H1 (cell line): ENCODE measurements around the gene ZNF320. TPM values are rescaled to one million over a fixed set of nuclear protein-coding genes. Genes with fewer than 3 reads are reported as not detected.

Experiments used
- CTCF ChIA-PET: fragments of 300-600 bp; sonication (Branson Sonifier 250); formaldehyde crosslinking; loops from one replicate; lab custom pipeline; 2021; ENCODE audit not compliant: partially characterized antibody; lab: Charles Lee
- POLR2A ChIA-PET: fragments of 300-600 bp; sonication (Branson Sonifier 250); formaldehyde crosslinking; loops from one replicate; lab custom pipeline; 2021; ENCODE audit warnings: inconsistent platforms; ENCODE audit not compliant: partially characterized antibody; lab: Charles Lee
- DNase-seq, 2 experiments: peaks; one replicate each; pipeline versions ENCODE4 v3.0.0 to v3.0.0-alpha.2; 2010 to 2022; ENCODE audit warnings: low spot score in 2 of 2, low read depth in 1 of 2, mixed read lengths in 1 of 2
- FAIRE-seq: peaks from 2 replicates; lab custom pipeline; 2011; peaks lifted over from hg19 to GRCh38; lab: Jason Lieb, UNC
- H2AFZ ChIP-seq: 2 replicates; pipeline ENCODE4 v1.8.1; 2012; ENCODE audit warnings: low read length, inconsistent platforms
- H2AK5ac ChIP-seq: 2 replicates; pipeline ENCODE4 v1.6.1; 2013; ENCODE audit warnings: low read depth, low read length
- H2BK120ac ChIP-seq: replicated peaks from 2 replicates; pipeline ENCODE3; 2013; ENCODE audit warnings: low read depth, low read length, inconsistent platforms
- H2BK12ac ChIP-seq: 2 replicates; pipeline ENCODE4 v1.6.1; 2013; ENCODE audit warnings: low read depth, low read length
- H2BK15ac ChIP-seq: 2 replicates; pipeline ENCODE4 v1.6.1; 2013; ENCODE audit warnings: low read length
- H2BK20ac ChIP-seq: 2 replicates; pipeline ENCODE4 v1.6.1; 2013; ENCODE audit warnings: low read length
- H2BK5ac ChIP-seq: 2 replicates; pipeline ENCODE4 v1.6.1; 2013; ENCODE audit warnings: low read depth, low read length
- H3K14ac ChIP-seq: 2 replicates; pipeline ENCODE4 v1.6.1; 2013; ENCODE audit warnings: inconsistent platforms; ENCODE audit not compliant: insufficient read length
- H3K18ac ChIP-seq: 2 replicates; pipeline ENCODE4 v1.6.1; 2013; ENCODE audit warnings: low read length; ENCODE audit errors: extremely low read depth
- H3K23ac ChIP-seq: 2 replicates; pipeline ENCODE4 v1.6.1; 2013; ENCODE audit warnings: inconsistent platforms; ENCODE audit not compliant: insufficient read length
- H3K23me2 ChIP-seq: 2 replicates; pipeline ENCODE4 v1.6.1; 2013; ENCODE audit warnings: low read depth, low read length
- H3K27ac ChIP-seq: 2 replicates; pipeline ENCODE4 v1.6.1; 2011; ENCODE audit warnings: low read depth, low read length, inconsistent platforms
- H3K27me3 ChIP-seq, 4 experiments: replicated peaks in 1 of 4; 1 replicate in 1 of 4; 2 replicates in 3 of 4; pipeline versions ENCODE4 v1.6.1 to v1.8.1; 2011 to 2013; ENCODE audit warnings: low read length in 3 of 4, mild to moderate bottlenecking in 3 of 4, inconsistent platforms in 2 of 4, mixed read lengths in 2 of 4, moderate library complexity in 1 of 4; ENCODE audit not compliant: control insufficient read depth in 3 of 4, insufficient read depth in 3 of 4; ENCODE audit errors: extremely low read depth in 1 of 4
- H3K36me3 ChIP-seq, 4 experiments: 2 replicates each; pipeline versions ENCODE4 v1.6.1 to v1.8.1; 2011 to 2013; ENCODE audit warnings: mild to moderate bottlenecking in 4 of 4, low read length in 3 of 4, moderate library complexity in 2 of 4, control low read depth in 1 of 4, inconsistent platforms in 1 of 4; ENCODE audit not compliant: insufficient read depth in 4 of 4, control insufficient read depth in 2 of 4
- H3K4ac ChIP-seq: replicated peaks from 2 replicates; pipeline ENCODE3; 2013; ENCODE audit warnings: low read length, low read depth, mixed read lengths, inconsistent platforms; ENCODE audit not compliant: insufficient read length
- H3K4me1 ChIP-seq, 4 experiments: replicated peaks in 1 of 4; 1 replicate in 1 of 4; 2 replicates in 3 of 4; pipeline versions ENCODE4 v1.6.1 to v1.8.1; 2011 to 2013; ENCODE audit warnings: low read length in 3 of 4, inconsistent platforms in 2 of 4, mixed read lengths in 1 of 4; ENCODE audit not compliant: insufficient read depth in 4 of 4, control insufficient read depth in 3 of 4
- H3K4me2 ChIP-seq, 2 experiments: 2 replicates each; pipeline versions ENCODE4 v1.6.1 to v1.8.1; 2011 to 2013; ENCODE audit warnings: low read depth in 2 of 2, low read length in 2 of 2, control low read depth in 1 of 2, inconsistent platforms in 1 of 2, mild to moderate bottlenecking in 1 of 2; ENCODE audit not compliant: insufficient read depth in 1 of 2
- H3K4me3 ChIP-seq, 4 experiments: fragments of 200-600, 300-600 bp in 1 of 4; sonication (generic), shearing (Covaris generic), sonication (Bioruptor Twin) in 1 of 4; 2 replicates each; pipeline versions ENCODE4 v1.5.1 to v1.8.1; 2011 to 2016; ENCODE audit warnings: low read length in 4 of 4, low read depth in 3 of 4, control low read depth in 2 of 4, inconsistent platforms in 2 of 4, mild to moderate bottlenecking in 2 of 4, mixed read lengths in 1 of 4, moderate library complexity in 1 of 4; ENCODE audit not compliant: insufficient read depth in 2 of 4; ENCODE audit errors: extremely low read depth in 1 of 4
- H3K56ac ChIP-seq: replicated peaks from 2 replicates; pipeline ENCODE3; 2013; ENCODE audit warnings: low read depth, mild to moderate bottlenecking, mixed read lengths, low read length, inconsistent platforms; ENCODE audit not compliant: insufficient read length
- H3K79me1 ChIP-seq: 2 replicates; pipeline ENCODE4 v1.6.1; 2013; ENCODE audit warnings: low read depth, low read length, control low read depth
- H3K79me2 ChIP-seq, 2 experiments: 2 replicates each; pipeline versions ENCODE4 v1.6.1 to v1.8.1; 2012 to 2013; ENCODE audit warnings: low read length in 2 of 2, mild to moderate bottlenecking in 2 of 2, inconsistent platforms in 1 of 2; ENCODE audit not compliant: insufficient read depth in 2 of 2, control insufficient read depth in 1 of 2
- H3K9ac ChIP-seq, 4 experiments: replicated peaks in 1 of 4; 1 replicate in 1 of 4; 2 replicates in 3 of 4; pipeline versions ENCODE4 v1.6.1 to v1.8.1; 2011 to 2013; ENCODE audit warnings: low read depth in 3 of 4, low read length in 3 of 4, control low read depth in 2 of 4, mild to moderate bottlenecking in 2 of 4, moderate library complexity in 2 of 4, inconsistent platforms in 1 of 4; ENCODE audit errors: extremely low read depth in 1 of 4
- H3K9me3 ChIP-seq, 2 experiments: 2 replicates each; pipeline versions ENCODE4 v1.6.1 to v1.8.1; 2012 to 2013; ENCODE audit warnings: mild to moderate bottlenecking in 2 of 2, moderate library complexity in 2 of 2, control low read depth in 1 of 2, inconsistent platforms in 1 of 2, low read depth in 1 of 2, low read length in 1 of 2, mixed read lengths in 1 of 2; ENCODE audit not compliant: insufficient read depth in 2 of 2
- H4K20me1 ChIP-seq, 2 experiments: replicated peaks in 1 of 2; 2 replicates each; pipeline versions ENCODE3 to v1.8.1; 2011 to 2013; ENCODE audit warnings: inconsistent platforms in 2 of 2, low read length in 2 of 2, mild to moderate bottlenecking in 1 of 2; ENCODE audit not compliant: insufficient read depth in 2 of 2, control insufficient read depth in 1 of 2
- H4K5ac ChIP-seq: 2 replicates; pipeline ENCODE4 v1.6.1; 2013; ENCODE audit warnings: low read length, low read depth, mixed read lengths, inconsistent platforms; ENCODE audit not compliant: insufficient read length
- H4K8ac ChIP-seq: 2 replicates; pipeline ENCODE4 v1.8.0; 2013; ENCODE audit warnings: mild to moderate bottlenecking, moderate library complexity, low read length, inconsistent platforms; ENCODE audit not compliant: insufficient read depth; ENCODE audit errors: extremely low read depth
- H4K91ac ChIP-seq: replicated peaks from 2 replicates; pipeline ENCODE3; 2013; ENCODE audit warnings: low read length, mixed read lengths, inconsistent platforms; ENCODE audit not compliant: insufficient read length
- CHD2 ChIP-seq: IDR thresholded peaks from 2 replicates; pipeline ENCODE4 v1.6.1; 2012; ENCODE audit warnings: low read length, improper control_type of control experiment
- HDAC2 ChIP-seq, 2 experiments: fragments of 300-600 bp in 1 of 2; sonication (generic) in 1 of 2; IDR thresholded peaks; 2 replicates each; pipeline ENCODE4 v1.6.1; 2011 to 2012; ENCODE audit warnings: low read depth in 2 of 2, low read length in 2 of 2, mild to moderate bottlenecking in 2 of 2, moderate library complexity in 2 of 2, borderline replicate concordance in 1 of 2, inconsistent platforms in 1 of 2
- JUND ChIP-seq: IDR thresholded peaks from 2 replicates; pipeline ENCODE4 v1.6.1; 2011; ENCODE audit warnings: mild to moderate bottlenecking, improper control_type of control experiment, low read length
- KDM4A ChIP-seq: IDR thresholded peaks from one replicate; pipeline ENCODE4 v1.7.1; 2012; ENCODE audit warnings: low read depth, mild to moderate bottlenecking, moderate library complexity, low read length, inconsistent platforms; ENCODE audit not compliant: severe bottlenecking
- MAFK ChIP-seq: IDR thresholded peaks from 2 replicates; pipeline ENCODE4 v1.6.1; 2012; ENCODE audit warnings: low read depth, mild to moderate bottlenecking, improper control_type of control experiment, low read length
- NRF1 ChIP-seq: IDR thresholded peaks from 2 replicates; pipeline ENCODE4 v1.6.1; 2011; ENCODE audit warnings: mild to moderate bottlenecking, low read depth, low read length, improper control_type of control experiment
- POLR2AphosphoS5 ChIP-seq: IDR thresholded peaks from 2 replicates; pipeline ENCODE4 v1.6.1; 2011; ENCODE audit warnings: low read depth, low read length
- RAD21 ChIP-seq, 2 experiments: IDR thresholded peaks in 1 of 2; conservative IDR thresholded peaks in 1 of 2; 2 replicates each; pipeline ENCODE4 v1.6.1; 2011; ENCODE audit warnings: low read depth in 2 of 2, low read length in 2 of 2, improper control_type of control experiment in 1 of 2, inconsistent platforms in 1 of 2, mild to moderate bottlenecking in 1 of 2, moderate library complexity in 1 of 2
- RNF2 ChIP-seq: fragments of 200-900, 300-1000 bp; sonication (generic); IDR thresholded peaks from 2 replicates; pipeline ENCODE4 v1.7.1; 2016; ENCODE audit warnings: borderline replicate concordance, low read depth, mild to moderate bottlenecking, antibody characterized with exemption, low read length; ENCODE audit not compliant: poor library complexity, severe bottlenecking; ENCODE audit errors: missing control alignments
- TAF7 ChIP-seq: optimal IDR thresholded peaks from 2 replicates; pipeline ENCODE3; 2011; ENCODE audit warnings: low read depth, mild to moderate bottlenecking, inconsistent platforms, low read length, moderate library complexity, borderline replicate concordance
- TCF12 ChIP-seq: IDR thresholded peaks from 2 replicates; pipeline ENCODE4 v1.6.1; 2011; ENCODE audit warnings: low read depth, mild to moderate bottlenecking, low read length
- WGBS, 2 experiments: shearing (Covaris generic) in 1 of 2; methylation state at CpG; one replicate each; pipeline versions ENCODE4 v1.1.6 to v1.1.7; 2013 to 2015; ENCODE audit warnings: low lambda C conversion rate in 2 of 2, mixed read lengths in 2 of 2, inconsistent platforms in 1 of 2, low coverage in 1 of 2, missing lambda C conversion rate in 1 of 2; ENCODE audit not compliant: insufficient replicate concordance in 2 of 2, insufficient coverage in 1 of 2, insufficient read length in 1 of 2; ENCODE audit errors: extremely low coverage in 1 of 2, missing lambda C conversion rate in 1 of 2; 5-methylcytosine and 5-hydroxymethylcytosine counted together
- polyA plus RNA-seq, 7 experiments: library from polyadenylated mRNA; depleted of rRNA in 3 of 7; stranded (reverse) in 5 of 7; unstranded in 2 of 7; fragments of >200 nt in 5 of 7; fragments of 200-250 nt in 2 of 7; gene quantifications; 1 replicate in 5 of 7; 2 replicates in 1 of 7; 4 replicates in 1 of 7; pipeline versions ENCODE4 v1.2.1 to v1.2.3, GENCODE V29; 2011 to 2013; ENCODE audit warnings: missing spikeins in 2 of 7, mixed read lengths in 2 of 7
- total RNA-seq: library from RNA; stranded (reverse); fragmentation: NEBNext Ultra II Directional; extraction: Animal tissue kit (Norgen Biotek cat#: 25700); gene quantifications from 2 replicates; pipeline ENCODE4 v1.2.1, GENCODE V29; 2021

Gene ZNF320
- total and polyA plus RNA-seq, 2 of the 8 experiments (the other 6 are each of a cell fraction or from before 2014, with no cell fraction given): 20.6 to 26.8 TPM

- Histone ChIP-seq H4K5ac (no peak overlapping the region), H3K23me2 (peaks cover 5% of the 10 kb centered on the region; the same call in 1 of the 2 replicates), H2BK20ac (no peak overlapping the region), H3K4me3 (peak overlapping the region; percentile 74 to 87 (median 80)), H2AFZ (peak overlapping the region; percentile 54; the same call in 1 of the 2 replicates), H3K27ac (0 out of 2 replicates have a peak overlapping the region, but pooled peaks have one; percentile 13), H3K79me1 (peaks cover 4% of the 10 kb centered on the region), H3K4ac (no peak overlapping the region), H2BK120ac (no peak overlapping the region), H3K18ac (peak overlapping the region; percentile 64), H3K36me3 (peaks cover 0 to 4% (median 1%) of the 10 kb centered on the region in 4 experiments; a peak in 1 of 8 replicates), H2BK12ac (no peak overlapping the region), H2AK5ac (no peak overlapping the region), H3K56ac (no peak overlapping the region), H3K14ac (no peak overlapping the region), H2BK15ac (no peak overlapping the region), H3K79me2 (peaks cover 0 to 34% of the 10 kb centered on the region in 2 experiments; a peak in 2 of 4 replicates), H3K4me2 (peak overlapping the region; percentile 62 to 67), H3K4me1 (peaks cover 2 to 15% (median 11%) of the 10 kb centered on the region in 4 experiments; a peak in 5 of 7 replicates), H3K23ac (no peak overlapping the region), H4K91ac (no peak overlapping the region), H3K9me3 (no peaks in the 10 kb centered on the region; a peak in 1 of 4 replicates), H4K8ac (no peak overlapping the region), H2BK5ac (peak overlapping the region; percentile 52; the same call in 1 of the 2 replicates), H3K27me3 (no peaks in the 10 kb centered on the region), H4K20me1 (peaks cover 0 to 4% of the 10 kb centered on the region in 2 experiments), H3K9ac (peak overlapping the region in 3 of 4 experiments; percentile 58 to 79 (median 68); a peak in 6 of 7 replicates)
- WGBS, 2 experiments: 1% methylated on average over 25 of the region's 26 CpGs; no CpG with 5 or more reads in 1 of the 2 experiments
- FAIRE-seq: no peak
- peak in 1 of 2 experiments; percentile 70 for DNase-seq
- ChIA-PET CTCF (interaction anchor here (0.5 to 0.7 kb wide), 2 partner anchors 65 to 148 kb away, joined by 3 read pairs; no protein-coding TSS in a partner anchor), POLR2A (no interaction called here)
- TF ChIP-seq JUND: no peak
- TF ChIP-seq MAFK: no peak
- no peak for TF ChIP-seq TAF7
- TF ChIP-seq RNF2: no peak
- no peak for TF ChIP-seq RAD21 (IDR thresholded peaks at IDR 0.05 in 1 of 2, conservative IDR thresholded peaks at IDR 0.05 in 1 of 2; ENCODE audit: low read depth in 2 of 2, low read length in 2 of 2)
- TF ChIP-seq CHD2: no peak
- TF ChIP-seq HDAC2 (IDR thresholded peaks at IDR 0.05; ENCODE audit: borderline replicate concordance in 1 of 2, low read depth in 2 of 2, low read length in 2 of 2): peak in 1 of 2 experiments; percentile 19; a peak in 1 of 4 replicates
- no peak for TF ChIP-seq NRF1
- no peak for TF ChIP-seq POLR2AphosphoS5
- TF ChIP-seq TCF12: no peak
- peak; percentile 11 for TF ChIP-seq KDM4A
Measured at GRCh38 chr19:52941941-52942385, 44.5 kb upstream of the ZNF320 start.
